SK-N-SH treated with all-trans-retinoic acid at 6 μM for 48 hours (cell line): ENCODE data around the gene CLEC2B.

Experiments
- ATAC-seq: fragments of 200-7000 bp; cut with Tn5 transposase; 3 replicates; pipeline ENCODE4 v1.9.1; 2020; ENCODE audit warnings: mild to moderate bottlenecking, moderate library complexity
- ARNTL ChIP-seq: fragments of 450-650 bp; formaldehyde crosslinking; IDR thresholded peaks from 2 replicates; pipeline ENCODE4 v1.5.0; 2020; ENCODE audit warnings: low read depth, mild to moderate bottlenecking, moderate library complexity, borderline replicate concordance
- BACH2 ChIP-seq: fragments of 250-450 bp; sonication (Bioruptor Pico); IDR thresholded peaks from 2 replicates; pipeline ENCODE4 v1.9.0; 2021; ENCODE audit warnings: mild to moderate bottlenecking, borderline replicate concordance
- CSDC2 ChIP-seq: fragments of 250-450 bp; sonication (Bioruptor Pico); IDR thresholded peaks from 2 replicates; pipeline ENCODE4 v1.5.0; 2020; ENCODE audit warnings: mild to moderate bottlenecking, moderate library complexity
- ESRRG ChIP-seq: fragments of 250-450 bp; sonication (Bioruptor Pico); IDR thresholded peaks from 2 replicates; pipeline ENCODE4 v1.6.1; 2021; ENCODE audit warnings: mild to moderate bottlenecking
- ISL1 ChIP-seq: fragments of 250-450 bp; sonication (Bioruptor Pico); IDR thresholded peaks from 2 replicates; pipeline ENCODE4 v2.1.2; 2022; ENCODE audit warnings: mild to moderate bottlenecking, moderate library complexity
- OSR1 ChIP-seq: fragments of 250-450 bp; sonication (Bioruptor Pico); IDR thresholded peaks from 2 replicates; pipeline ENCODE4 v1.8.0; 2022; ENCODE audit warnings: moderate library complexity, mild to moderate bottlenecking, inconsistent platforms
- PPARA ChIP-seq: fragments of 250-450 bp; sonication (Bioruptor Pico); IDR thresholded peaks from 2 replicates; pipeline ENCODE4 v1.5.0; 2020; ENCODE audit warnings: mild to moderate bottlenecking, borderline replicate concordance
- RARB ChIP-seq: fragments of 250-450 bp; sonication (Bioruptor Pico); IDR thresholded peaks from 2 replicates; pipeline ENCODE4 v1.8.0; 2021; ENCODE audit warnings: mild to moderate bottlenecking, moderate library complexity
- SNAI2 ChIP-seq: fragments of 250-450 bp; sonication (Bioruptor Pico); IDR thresholded peaks from 2 replicates; pipeline ENCODE4 v1.5.0; 2020; ENCODE audit warnings: mild to moderate bottlenecking, moderate library complexity
- TCF4 ChIP-seq: fragments of 250-450 bp; sonication (Bioruptor Pico); IDR thresholded peaks from 2 replicates; pipeline ENCODE4 v1.8.0; 2021; ENCODE audit warnings: mild to moderate bottlenecking, moderate library complexity, borderline replicate concordance
- TOX ChIP-seq: fragments of 250-450 bp; sonication (Bioruptor Pico); IDR thresholded peaks from 2 replicates; pipeline ENCODE4 v1.8.0; 2021; ENCODE audit warnings: mild to moderate bottlenecking, moderate library complexity, borderline replicate concordance
- ZC3H10 ChIP-seq: fragments of 250-450 bp; sonication (Bioruptor Pico); IDR thresholded peaks from 2 replicates; pipeline ENCODE4 v1.5.1; 2021; ENCODE audit warnings: mild to moderate bottlenecking, moderate library complexity
- ZFP3 ChIP-seq: fragments of 250-450 bp; sonication (Bioruptor Pico); IDR thresholded peaks from 2 replicates; pipeline ENCODE4 v1.5.0; 2020; ENCODE audit warnings: mild to moderate bottlenecking, moderate library complexity
- ZFP30 ChIP-seq: fragments of 450-650 bp; formaldehyde crosslinking; IDR thresholded peaks from 2 replicates; pipeline ENCODE4 v1.5.0; 2022; ENCODE audit warnings: mild to moderate bottlenecking, moderate library complexity
- ZNF565 ChIP-seq: fragments of 450-650 bp; formaldehyde crosslinking; conservative IDR thresholded peaks from 2 replicates; pipeline ENCODE4 v1.5.0; 2020; ENCODE audit warnings: low read depth, mild to moderate bottlenecking, moderate library complexity
- ZNF70 ChIP-seq: fragments of 450-650 bp; formaldehyde crosslinking; IDR thresholded peaks from 2 replicates; pipeline ENCODE4 v1.5.0; 2020; ENCODE audit warnings: mild to moderate bottlenecking, moderate library complexity
- TF ChIP-seq, protein P1 (sequence below): fragments of 250-450 bp; sonication (Bioruptor Pico); IDR thresholded peaks from 2 replicates; pipeline ENCODE4 v1.5.1; 2021; ENCODE audit warnings: mild to moderate bottlenecking, moderate library complexity
- TF ChIP-seq, protein P2 (sequence below): fragments of 250-450 bp; sonication (Bioruptor Pico); IDR thresholded peaks from 2 replicates; pipeline ENCODE4 v1.5.0; 2020; ENCODE audit warnings: mild to moderate bottlenecking, moderate library complexity
- TF ChIP-seq, protein P3 (sequence below): fragments of 250-450 bp; sonication (Bioruptor Pico); IDR thresholded peaks from 2 replicates; pipeline ENCODE4 v1.8.0; 2020; ENCODE audit warnings: mild to moderate bottlenecking, moderate library complexity, borderline replicate concordance
- TF ChIP-seq, protein P4 (sequence below): fragments of 250-450 bp; sonication (Bioruptor Pico); IDR thresholded peaks from 2 replicates; pipeline ENCODE4 v1.5.1; 2020; ENCODE audit warnings: low read depth, mild to moderate bottlenecking, moderate library complexity

Gene CLEC2B

DNA sequence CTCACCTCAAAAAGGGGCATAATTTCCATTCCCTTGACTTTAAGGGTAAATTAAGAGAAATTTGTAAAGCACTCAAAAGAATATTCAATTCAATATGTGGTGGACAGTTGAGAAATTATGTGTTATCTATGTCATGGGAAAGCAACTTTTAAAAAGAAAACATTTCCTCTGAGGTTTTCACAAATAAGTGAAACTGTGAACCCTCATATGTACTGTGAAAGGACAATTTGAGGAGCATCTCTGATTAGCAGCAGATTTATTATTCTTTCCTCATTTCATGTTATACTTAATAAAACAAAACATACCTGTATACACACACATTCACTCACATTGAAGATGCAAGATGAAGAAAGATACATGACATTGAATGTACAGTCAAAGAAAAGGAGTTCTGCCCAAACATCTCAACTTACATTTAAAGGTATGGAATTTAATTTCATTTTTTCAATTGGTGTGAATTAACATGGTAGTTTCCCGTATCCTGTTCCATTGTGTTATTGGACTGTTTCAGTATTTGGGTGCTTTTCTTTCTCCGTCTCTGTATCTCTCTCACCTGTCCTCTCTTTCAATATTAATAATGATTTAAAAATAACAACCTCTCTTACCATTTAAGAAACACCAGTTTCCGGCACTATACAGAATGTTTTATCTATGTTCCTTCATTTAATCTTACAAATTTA, 41.8 kb downstream of the CLEC2B start, which contains the start of gene KLRF1:
TSS of gene KLRF1 (plus strand) at position 273 of the 680 bp plus-strand sequence. CDS start at position 337, 64 bp downstream.
- TF ChIP-seq, protein P1, sequence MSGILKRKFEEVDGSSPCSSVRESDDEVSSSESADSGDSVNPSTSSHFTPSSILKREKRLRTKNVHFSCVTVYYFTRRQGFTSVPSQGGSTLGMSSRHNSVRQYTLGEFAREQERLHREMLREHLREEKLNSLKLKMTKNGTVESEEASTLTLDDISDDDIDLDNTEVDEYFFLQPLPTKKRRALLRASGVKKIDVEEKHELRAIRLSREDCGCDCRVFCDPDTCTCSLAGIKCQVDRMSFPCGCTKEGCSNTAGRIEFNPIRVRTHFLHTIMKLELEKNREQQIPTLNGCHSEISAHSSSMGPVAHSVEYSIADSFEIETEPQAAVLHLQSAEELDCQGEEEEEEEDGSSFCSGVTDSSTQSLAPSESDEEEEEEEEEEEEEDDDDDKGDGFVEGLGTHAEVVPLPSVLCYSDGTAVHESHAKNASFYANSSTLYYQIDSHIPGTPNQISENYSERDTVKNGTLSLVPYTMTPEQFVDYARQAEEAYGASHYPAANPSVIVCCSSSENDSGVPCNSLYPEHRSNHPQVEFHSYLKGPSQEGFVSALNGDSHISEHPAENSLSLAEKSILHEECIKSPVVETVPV (CRISPR knock-in tag) = no peak
- TF ChIP-seq ZC3H10 (CRISPR knock-in tag) = no peak
- no peak for TF ChIP-seq OSR1 (CRISPR knock-in tag)
- TF ChIP-seq, protein P2, sequence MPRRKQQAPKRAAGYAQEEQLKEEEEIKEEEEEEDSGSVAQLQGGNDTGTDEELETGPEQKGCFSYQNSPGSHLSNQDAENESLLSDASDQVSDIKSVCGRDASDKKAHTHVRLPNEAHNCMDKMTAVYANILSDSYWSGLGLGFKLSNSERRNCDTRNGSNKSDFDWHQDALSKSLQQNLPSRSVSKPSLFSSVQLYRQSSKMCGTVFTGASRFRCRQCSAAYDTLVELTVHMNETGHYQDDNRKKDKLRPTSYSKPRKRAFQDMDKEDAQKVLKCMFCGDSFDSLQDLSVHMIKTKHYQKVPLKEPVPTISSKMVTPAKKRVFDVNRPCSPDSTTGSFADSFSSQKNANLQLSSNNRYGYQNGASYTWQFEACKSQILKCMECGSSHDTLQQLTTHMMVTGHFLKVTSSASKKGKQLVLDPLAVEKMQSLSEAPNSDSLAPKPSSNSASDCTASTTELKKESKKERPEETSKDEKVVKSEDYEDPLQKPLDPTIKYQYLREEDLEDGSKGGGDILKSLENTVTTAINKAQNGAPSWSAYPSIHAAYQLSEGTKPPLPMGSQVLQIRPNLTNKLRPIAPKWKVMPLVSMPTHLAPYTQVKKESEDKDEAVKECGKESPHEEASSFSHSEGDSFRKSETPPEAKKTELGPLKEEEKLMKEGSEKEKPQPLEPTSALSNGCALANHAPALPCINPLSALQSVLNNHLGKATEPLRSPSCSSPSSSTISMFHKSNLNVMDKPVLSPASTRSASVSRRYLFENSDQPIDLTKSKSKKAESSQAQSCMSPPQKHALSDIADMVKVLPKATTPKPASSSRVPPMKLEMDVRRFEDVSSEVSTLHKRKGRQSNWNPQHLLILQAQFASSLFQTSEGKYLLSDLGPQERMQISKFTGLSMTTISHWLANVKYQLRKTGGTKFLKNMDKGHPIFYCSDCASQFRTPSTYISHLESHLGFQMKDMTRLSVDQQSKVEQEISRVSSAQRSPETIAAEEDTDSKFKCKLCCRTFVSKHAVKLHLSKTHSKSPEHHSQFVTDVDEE = no peak
- no peak for TF ChIP-seq PPARA (CRISPR knock-in tag)
- TF ChIP-seq ZNF565 (CRISPR knock-in tag) = no peak
- TF ChIP-seq, protein P3, sequence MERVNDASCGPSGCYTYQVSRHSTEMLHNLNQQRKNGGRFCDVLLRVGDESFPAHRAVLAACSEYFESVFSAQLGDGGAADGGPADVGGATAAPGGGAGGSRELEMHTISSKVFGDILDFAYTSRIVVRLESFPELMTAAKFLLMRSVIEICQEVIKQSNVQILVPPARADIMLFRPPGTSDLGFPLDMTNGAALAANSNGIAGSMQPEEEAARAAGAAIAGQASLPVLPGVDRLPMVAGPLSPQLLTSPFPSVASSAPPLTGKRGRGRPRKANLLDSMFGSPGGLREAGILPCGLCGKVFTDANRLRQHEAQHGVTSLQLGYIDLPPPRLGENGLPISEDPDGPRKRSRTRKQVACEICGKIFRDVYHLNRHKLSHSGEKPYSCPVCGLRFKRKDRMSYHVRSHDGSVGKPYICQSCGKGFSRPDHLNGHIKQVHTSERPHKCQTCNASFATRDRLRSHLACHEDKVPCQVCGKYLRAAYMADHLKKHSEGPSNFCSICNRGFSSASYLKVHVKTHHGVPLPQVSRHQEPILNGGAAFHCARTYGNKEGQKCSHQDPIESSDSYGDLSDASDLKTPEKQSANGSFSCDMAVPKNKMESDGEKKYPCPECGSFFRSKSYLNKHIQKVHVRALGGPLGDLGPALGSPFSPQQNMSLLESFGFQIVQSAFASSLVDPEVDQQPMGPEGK (CRISPR knock-in tag) = no peak
- ATAC-seq = no peak

DNA sequence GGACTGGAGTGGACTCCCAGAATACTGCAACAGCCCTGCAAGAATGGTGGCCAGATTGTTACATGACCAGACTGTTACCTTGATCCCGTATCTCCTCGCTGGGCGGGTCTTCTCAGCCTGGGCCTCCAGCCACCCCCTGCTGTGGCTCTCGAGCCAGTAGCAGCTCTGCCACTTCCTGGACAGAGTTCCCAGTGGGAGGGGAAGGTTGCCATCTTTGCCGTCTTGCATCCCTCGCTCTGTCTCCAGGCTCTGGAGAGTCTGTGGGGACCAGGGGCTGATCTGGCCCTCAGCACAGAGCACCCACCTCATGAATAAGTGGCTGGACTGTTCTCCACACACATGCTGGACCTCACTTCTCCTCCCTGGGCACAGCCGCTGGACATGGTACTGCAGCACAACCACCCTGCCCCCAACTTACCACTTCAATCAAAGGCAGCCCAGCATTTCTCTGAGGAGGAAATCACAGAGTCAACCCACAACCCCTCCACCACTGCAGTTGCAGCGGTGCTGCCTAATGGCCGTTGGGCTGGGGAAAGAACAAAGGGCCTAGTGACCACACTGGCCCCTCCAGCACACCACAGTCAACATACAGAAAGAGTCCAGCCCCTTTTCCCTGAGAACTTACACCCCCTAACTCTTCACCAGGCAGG, 48.7 kb downstream of the CLEC2B start:
- TF ChIP-seq ZNF70 (CRISPR knock-in tag) = no peak
- no peak for TF ChIP-seq ESRRG
- no peak for TF ChIP-seq RARB (CRISPR knock-in tag)
- TF ChIP-seq ISL1 = no peak
- ATAC-seq = no peak

DNA sequence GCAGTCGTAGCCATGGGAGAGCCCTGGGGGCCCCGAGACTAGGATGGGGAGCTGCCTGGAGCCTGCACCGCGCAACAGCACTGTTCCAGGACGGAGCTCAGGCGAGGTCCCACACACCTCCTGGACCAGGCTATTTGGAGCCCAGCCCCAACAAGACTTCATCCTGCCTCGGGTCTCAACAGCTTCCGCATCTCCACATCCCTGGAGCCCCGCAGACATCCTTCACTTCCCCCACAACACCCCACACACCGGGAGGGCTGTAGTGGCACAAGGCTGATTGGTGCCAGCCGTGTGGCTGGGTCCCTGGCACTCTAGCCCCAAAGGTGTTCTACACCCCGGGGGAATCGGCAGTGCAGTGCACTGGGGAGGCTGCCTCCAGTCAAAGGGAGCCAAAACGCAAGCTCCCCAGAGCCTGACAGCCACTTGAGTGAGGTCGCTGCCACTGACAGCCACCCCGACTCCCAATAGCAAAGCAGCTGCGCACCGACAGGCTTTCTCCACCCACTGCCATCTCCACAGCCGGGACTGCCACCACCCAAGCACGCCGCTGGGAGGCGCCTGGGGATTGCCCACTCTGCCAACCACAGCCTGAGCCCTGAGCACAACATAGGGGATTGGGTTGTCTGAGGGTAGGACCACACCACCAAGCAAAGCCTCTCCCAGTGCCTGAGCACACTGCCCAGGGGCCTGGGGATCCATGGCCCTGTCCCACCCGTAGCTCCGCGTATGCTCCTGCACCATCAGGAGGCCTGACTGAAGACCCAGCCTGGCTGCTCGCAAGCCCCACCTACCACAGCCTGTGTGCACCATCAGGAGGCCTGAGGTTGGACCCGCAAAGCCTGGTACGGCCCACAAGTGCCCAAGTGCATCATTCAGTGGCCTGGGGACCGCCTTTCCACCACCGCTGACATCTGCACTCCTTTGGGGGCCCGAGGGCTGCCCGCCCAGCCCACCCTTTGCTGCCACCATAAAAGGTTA, 55.0 kb downstream of the CLEC2B start:
- ATAC-seq = peak; percentile 98
- TF ChIP-seq, protein P4, sequence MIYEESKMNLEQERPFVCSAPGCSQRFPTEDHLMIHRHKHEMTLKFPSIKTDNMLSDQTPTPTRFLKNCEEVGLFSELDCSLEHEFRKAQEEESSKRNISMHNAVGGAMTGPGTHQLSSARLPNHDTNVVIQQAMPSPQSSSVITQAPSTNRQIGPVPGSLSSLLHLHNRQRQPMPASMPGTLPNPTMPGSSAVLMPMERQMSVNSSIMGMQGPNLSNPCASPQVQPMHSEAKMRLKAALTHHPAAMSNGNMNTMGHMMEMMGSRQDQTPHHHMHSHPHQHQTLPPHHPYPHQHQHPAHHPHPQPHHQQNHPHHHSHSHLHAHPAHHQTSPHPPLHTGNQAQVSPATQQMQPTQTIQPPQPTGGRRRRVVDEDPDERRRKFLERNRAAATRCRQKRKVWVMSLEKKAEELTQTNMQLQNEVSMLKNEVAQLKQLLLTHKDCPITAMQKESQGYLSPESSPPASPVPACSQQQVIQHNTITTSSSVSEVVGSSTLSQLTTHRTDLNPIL (CRISPR knock-in tag) = no peak
- TF ChIP-seq SNAI2 (CRISPR knock-in tag) (no peak), ISL1 (no peak), BACH2 (CRISPR knock-in tag) (no peak), ZC3H10 (CRISPR knock-in tag) (no peak), ZFP3 (no peak), ZFP30 (no peak), ESRRG (no peak), ZNF70 (CRISPR knock-in tag) (no peak), TCF4 (CRISPR knock-in tag) (no peak), CSDC2 (CRISPR knock-in tag) (no peak), ARNTL (no peak), PPARA (CRISPR knock-in tag) (no peak), TOX (CRISPR knock-in tag) (no peak), RARB (CRISPR knock-in tag) (no peak), OSR1 (CRISPR knock-in tag) (no peak)
- TF ChIP-seq, protein P2 = no peak
